ENCODE results near the gene ATF7. TPM values are rescaled to one million over a fixed set of nuclear protein-coding genes. Genes with fewer than 3 reads are reported as not detected.
"Not testable (repeated sequence)": the region's sequence is repeated elsewhere in the genome, so short reads cannot be mapped to it uniquely, and the experiment has no call there.

Gene ATF7
- total RNA-seq, 1 donor from 2014 or later = 30.6 TPM

GRCh38 chr12:53486736-53487487 lies 139.3 kb downstream of the ATF7 start:
- intact Hi-C loops (cut with micrococcal nuclease) = no loop called here

- intact Hi-C loops (cut with micrococcal nuclease) = no loop called here
Observed at GRCh38 chr12:53485955-53486735, 140.0 kb downstream of the ATF7 start.

GRCh38 chr12:53484686-53485575 lies 141.3 kb downstream of the ATF7 start:
- intact Hi-C loops (cut with micrococcal nuclease) = loop anchor here (1.0 kb wide), 1 partner anchor 23 kb away; no protein-coding TSS in a partner anchor

GRCh38 chr12:53483979-53484377 lies 142.2 kb downstream of the ATF7 start:
- intact Hi-C loops (cut with micrococcal nuclease) = loop anchor here (1.0 kb wide), 1 partner anchor 24 kb away; no protein-coding TSS in a partner anchor

GRCh38 chr12:53483225-53483978 lies 142.8 kb downstream of the ATF7 start:
- intact Hi-C loops (cut with micrococcal nuclease) = no loop called here

- intact Hi-C loops (cut with micrococcal nuclease) = no loop called here
Observed at GRCh38 chr12:53482626-53483168, 143.5 kb downstream of the ATF7 start.

GRCh38 chr12:53481939-53482586 lies 144.1 kb downstream of the ATF7 start:
- intact Hi-C loops (cut with micrococcal nuclease) = no loop called here

- intact Hi-C loops (cut with micrococcal nuclease) = not testable (repeated sequence)
Observed at GRCh38 chr12:53481458-53481857, 144.7 kb downstream of the ATF7 start.

- intact Hi-C loops (cut with micrococcal nuclease) = no loop called here
Observed at GRCh38 chr12:53480491-53481442, 145.4 kb downstream of the ATF7 start.

GRCh38 chr12:53479331-53479730 lies 146.9 kb downstream of the ATF7 start:
- intact Hi-C loops (cut with micrococcal nuclease) = no loop called here

GRCh38 chr12:53478865-53479264 lies 147.3 kb downstream of the ATF7 start:
- intact Hi-C loops (cut with micrococcal nuclease) = no loop called here

GRCh38 chr12:53476769-53477209 lies 149.4 kb downstream of the ATF7 start:
- intact Hi-C loops (cut with micrococcal nuclease) = loop anchor here (1.0 to 2.0 kb wide), 2 partner anchors 14 to 32 kb away; no protein-coding TSS in a partner anchor

GRCh38 chr12:53474819-53475218 lies 151.4 kb downstream of the ATF7 start:
- intact Hi-C loops (cut with micrococcal nuclease) = no loop called here

GRCh38 chr12:53474077-53474476 lies 152.1 kb downstream of the ATF7 start:
- intact Hi-C loops (cut with micrococcal nuclease) = no loop called here

- intact Hi-C loops (cut with micrococcal nuclease) = no loop called here
Observed at GRCh38 chr12:53472056-53472582, 154.1 kb downstream of the ATF7 start.

- intact Hi-C loops (cut with micrococcal nuclease) = no loop called here
Observed at GRCh38 chr12:53468282-53468681, 157.9 kb downstream of the ATF7 start.

- intact Hi-C loops (cut with micrococcal nuclease) = no loop called here
Observed at GRCh38 chr12:53467880-53468279, 158.3 kb downstream of the ATF7 start.

- intact Hi-C loops (cut with micrococcal nuclease) = no loop called here
Observed at GRCh38 chr12:53467082-53467481, 159.1 kb downstream of the ATF7 start.

Data from T-helper 1 cell treated with Interleukin-12 subunit alpha and Interleukin-12 subunit beta and Interleukin-4 antibody, amounts not matched to agents 30 ng/mL and 1 ng/mL, for 36 hours (primary cell).